Hepatocyte (in vitro differentiated cells): ENCODE results near the gene PRDM12. TPM values are rescaled to one million over a fixed set of nuclear protein-coding genes. Genes with fewer than 3 reads are reported as not detected.

Experiments
- DNase-seq: peaks from one replicate; pipeline ENCODE4 v3.0.0-alpha.2; 2016; ENCODE audit warnings: low spot score
- H2AFZ ChIP-seq: fragments of 200-600 bp; sonication (generic); 2 replicates; pipeline ENCODE4 v1.6.0; 2016; ENCODE audit warnings: antibody characterized with exemption, mild to moderate bottlenecking
- H3K27ac ChIP-seq: fragments of 200-600 bp; sonication (generic); 2 replicates; pipeline ENCODE4 v1.5.1; 2016; ENCODE audit warnings: mild to moderate bottlenecking
- H3K27me3 ChIP-seq: fragments of 200-600 bp; sonication (generic); 2 replicates; pipeline ENCODE4 v1.6.1; 2016
- H3K36me3 ChIP-seq: fragments of 200-600 bp; sonication (generic); replicated peaks from 2 replicates; pipeline ENCODE4 v1.5.1; 2016; ENCODE audit warnings: low read depth; ENCODE audit not compliant: insufficient read depth
- H3K4me1 ChIP-seq: fragments of 200-600 bp; sonication (generic); 2 replicates; pipeline ENCODE4 v1.5.1; 2016; ENCODE audit warnings: mild to moderate bottlenecking, moderate library complexity; ENCODE audit not compliant: insufficient read depth
- H3K4me2 ChIP-seq: fragments of 200-600 bp; sonication (generic); 2 replicates; pipeline ENCODE4 v1.6.0; 2016
- H3K4me3 ChIP-seq: fragments of 200-600 bp; sonication (generic); 2 replicates; pipeline ENCODE4 v1.5.1; 2016; ENCODE audit warnings: mild to moderate bottlenecking
- H3K79me2 ChIP-seq: fragments of 200-600 bp; sonication (generic); 2 replicates; pipeline ENCODE4 v1.6.0; 2017; ENCODE audit warnings: mild to moderate bottlenecking
- H3K9me2 ChIP-seq: fragments of 200-600 bp; sonication (generic); replicated peaks from 2 replicates; pipeline ENCODE4 v1.6.0; 2017; ENCODE audit warnings: mild to moderate bottlenecking; ENCODE audit not compliant: insufficient read depth
- H3K9me3 ChIP-seq: fragments of 200-600 bp; sonication (generic); 2 replicates; pipeline ENCODE4 v1.5.1; 2016; ENCODE audit warnings: low read depth, mild to moderate bottlenecking
- H4K20me1 ChIP-seq: fragments of 200-600 bp; sonication (generic); 2 replicates; pipeline ENCODE4 v1.6.0; 2016; ENCODE audit warnings: mild to moderate bottlenecking; ENCODE audit not compliant: insufficient read depth, poor library complexity, severe bottlenecking
- CTCF ChIP-seq: fragments of 200-600 bp; sonication (generic); IDR thresholded peaks from 2 replicates; pipeline ENCODE4 v1.5.1; 2016; ENCODE audit warnings: antibody characterized with exemption, mild to moderate bottlenecking; ENCODE audit not compliant: poor library complexity
- EZH2 ChIP-seq: fragments of 200-600 bp; sonication (generic); IDR thresholded peaks from 2 replicates; pipeline ENCODE4 v1.6.1; 2016; ENCODE audit warnings: antibody characterized with exemption, mild to moderate bottlenecking, borderline replicate concordance
- EZH2phosphoT487 ChIP-seq: fragments of 200-600 bp; sonication (generic); IDR thresholded peaks from one replicate; pipeline ENCODE4 v1.6.1; 2018; ENCODE audit warnings: antibody characterized with exemption, mild to moderate bottlenecking, low read depth, moderate library complexity; ENCODE audit not compliant: unreplicated experiment, severe bottlenecking
- WGBS: methylation state at CpG from one replicate; pipeline ENCODE4 v1.1.6; 2016; ENCODE audit warnings: low lambda C conversion rate; ENCODE audit errors: missing lambda C conversion rate; 5-methylcytosine and 5-hydroxymethylcytosine counted together
- polyA plus RNA-seq: library from polyadenylated mRNA; unstranded; fragments of >200 nt; fragmentation: Nextera tagmentation; extraction: Ambion mirVana; gene quantifications from 2 replicates; pipeline ENCODE4 v1.2.1, GENCODE V29; 2016
- total RNA-seq: library from RNA; depleted of rRNA; stranded (reverse); fragments of >200 nt; gene quantifications from 2 replicates; pipeline ENCODE4 v1.2.3, GENCODE V29; 2014

PRDM12 gene
- total and polyA plus RNA-seq, 2 experiments from 2014 or later, result not detected

GRCh38 chr9:130712564-130713285 is 48.3 kb downstream of the PRDM12 start:
- Histone ChIP-seq H3K4me3 (peak overlapping the region; percentile 98), H3K27me3 (no peaks in the 10 kb centered on the region), H3K27ac (peak overlapping the region; percentile 94), H4K20me1 (peaks cover 17% of the 10 kb centered on the region), H3K9me3 (no peaks in the 10 kb centered on the region), H2AFZ (peak overlapping the region; percentile 66), H3K4me1 (peaks cover 23% of the 10 kb centered on the region), H3K36me3 (no peaks in the 10 kb centered on the region), H3K9me2 (no peaks in the 10 kb centered on the region), H3K4me2 (peak overlapping the region; percentile 87), H3K79me2 (peaks cover 46% of the 10 kb centered on the region)
- WGBS, result 1% methylated on average over 37 of the region's 68 CpGs
- DNase-seq, result peak; percentile 98
- TF ChIP-seq CTCF, result no peak

GRCh38 chr9:130713286-130713960 is 49.0 kb downstream of the PRDM12 start:
- DNase-seq, result peak; percentile 34
- H3K9me3 ChIP-seq, result no peaks in the 10 kb centered on the region
- peak overlapping the region; percentile 66 for H2AFZ ChIP-seq
- H4K20me1 ChIP-seq, result peaks cover 17% of the 10 kb centered on the region
- H3K27ac ChIP-seq, result peak overlapping the region; percentile 94
- peak overlapping the region; percentile 87 for H3K4me2 ChIP-seq
- H3K79me2 ChIP-seq, result peaks cover 53% of the 10 kb centered on the region
- no peaks in the 10 kb centered on the region for H3K9me2 ChIP-seq
- under 1% methylated on average over 27 of the region's 37 CpGs for WGBS
- H3K27me3 ChIP-seq, result no peaks in the 10 kb centered on the region
- peak overlapping the region; percentile 98 for H3K4me3 ChIP-seq
- peaks cover 23% of the 10 kb centered on the region for H3K4me1 ChIP-seq
- TF ChIP-seq CTCF, result no peak
- TF ChIP-seq EZH2phosphoT487, result no peak
- TF ChIP-seq EZH2, result no peak
- no peaks in the 10 kb centered on the region for H3K36me3 ChIP-seq

- Histone ChIP-seq H3K9me3 (no peaks in the 10 kb centered on the region), H3K4me2 (peak overlapping the region; percentile 87), H3K79me2 (peaks cover 65% of the 10 kb centered on the region), H3K27me3 (no peaks in the 10 kb centered on the region), H3K36me3 (no peaks in the 10 kb centered on the region), H3K27ac (peak overlapping the region; percentile 13), H4K20me1 (peaks cover 17% of the 10 kb centered on the region), H3K4me3 (peak overlapping the region; percentile 98), H2AFZ (no peak overlapping the region), H3K4me1 (peaks cover 23% of the 10 kb centered on the region), H3K9me2 (no peaks in the 10 kb centered on the region)
- WGBS, result 23% methylated on average over 7 of the region's 7 CpGs
- no peak for DNase-seq
- no peak for TF ChIP-seq EZH2
- TF ChIP-seq EZH2phosphoT487, result no peak
- no peak for TF ChIP-seq CTCF
Measured at GRCh38 chr9:130714586-130715110, 50.3 kb downstream of the PRDM12 start.
